AG08396 (cell line): Measurements from ENCODE around the gene ATP2A2.
"Not testable (repeated sequence)": the region's sequence is repeated elsewhere in the genome, so short reads cannot be mapped to it uniquely, and the experiment has no call there.

Experiments
- DNase-seq: peaks from one replicate; pipeline ENCODE4 v3.0.0; 2012; ENCODE audit warnings: low spot score, mixed read lengths

Gene ATP2A2

DNA sequence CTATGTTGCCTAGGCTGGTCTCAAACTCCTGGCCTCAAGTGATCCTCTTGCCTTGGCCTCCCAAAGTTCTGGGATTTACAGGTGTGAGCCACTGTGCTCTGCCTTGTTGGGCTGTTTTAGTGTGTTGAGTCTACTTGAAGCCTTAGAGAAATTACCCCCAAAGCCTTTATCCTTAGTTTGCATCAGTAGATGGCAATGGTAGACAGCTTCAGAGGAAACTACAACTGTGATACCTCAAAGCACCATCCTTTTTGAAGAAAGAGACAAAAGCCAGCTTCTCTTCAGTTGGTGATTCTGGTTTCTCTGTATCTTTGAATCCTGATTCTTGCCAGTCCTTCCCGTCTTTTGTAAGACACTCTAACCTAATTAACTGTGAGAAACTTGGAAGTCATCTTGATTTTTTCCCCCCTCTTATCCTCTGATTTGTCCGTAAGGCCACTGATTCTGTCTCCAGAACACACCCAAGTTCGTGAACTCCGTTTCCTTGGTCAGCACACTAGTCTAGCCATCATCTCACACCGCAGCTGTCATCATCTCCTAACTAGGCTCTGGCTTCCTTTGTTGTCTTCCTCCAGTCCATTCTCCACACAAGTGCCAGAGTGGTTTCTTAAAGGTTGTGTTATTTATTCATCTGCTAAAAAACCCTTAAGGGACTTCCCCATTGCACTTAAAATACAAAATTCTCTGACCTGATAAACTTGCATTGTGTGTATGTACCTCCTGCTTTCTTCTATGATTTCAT, 20.2 kb downstream of the ATP2A2 start:
- DNase-seq, result no peak

DNA sequence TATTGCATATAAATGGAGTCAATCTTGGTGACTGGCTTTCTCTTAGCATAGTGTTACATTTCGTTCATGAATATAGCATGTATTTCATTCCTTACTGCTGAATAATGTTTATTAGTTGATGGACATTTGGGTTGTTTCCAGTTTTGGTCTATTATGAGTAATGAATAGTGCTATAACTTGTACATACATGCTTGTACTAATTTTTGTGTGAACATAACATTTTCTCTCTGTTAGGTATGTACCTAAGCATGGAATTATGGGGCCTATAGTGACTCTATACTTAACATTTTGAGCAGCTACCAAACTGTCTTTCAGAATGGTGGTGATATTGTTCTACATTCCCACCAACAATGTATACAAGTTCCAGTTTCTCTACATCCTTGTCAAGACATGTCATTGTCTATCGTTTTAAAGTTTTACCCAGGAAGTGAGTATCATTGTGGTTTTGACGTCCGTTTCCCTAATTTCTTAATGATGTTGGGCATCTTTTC, 23.1 kb downstream of the ATP2A2 start:
- no peak for DNase-seq

DNA sequence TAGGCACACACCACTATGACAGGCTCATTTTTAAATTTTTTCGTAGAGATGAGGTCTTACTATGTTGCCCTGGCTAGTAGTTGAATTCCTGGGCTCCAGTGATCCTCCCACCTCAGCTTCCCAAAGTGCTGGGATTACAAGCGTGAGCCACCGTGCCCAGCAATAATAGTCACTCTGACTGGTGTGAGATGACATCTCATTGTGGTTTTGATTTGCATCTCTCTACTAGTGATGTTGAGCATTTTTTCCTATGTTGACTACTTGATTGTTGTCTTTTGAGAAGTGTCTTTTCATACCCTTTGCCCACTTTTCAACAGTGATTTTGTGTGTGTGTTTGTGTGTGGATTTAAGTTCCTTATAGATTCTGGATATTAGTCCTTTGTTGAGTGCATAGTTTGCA, 26.3 kb downstream of the ATP2A2 start:
- DNase-seq, result no peak

DNA sequence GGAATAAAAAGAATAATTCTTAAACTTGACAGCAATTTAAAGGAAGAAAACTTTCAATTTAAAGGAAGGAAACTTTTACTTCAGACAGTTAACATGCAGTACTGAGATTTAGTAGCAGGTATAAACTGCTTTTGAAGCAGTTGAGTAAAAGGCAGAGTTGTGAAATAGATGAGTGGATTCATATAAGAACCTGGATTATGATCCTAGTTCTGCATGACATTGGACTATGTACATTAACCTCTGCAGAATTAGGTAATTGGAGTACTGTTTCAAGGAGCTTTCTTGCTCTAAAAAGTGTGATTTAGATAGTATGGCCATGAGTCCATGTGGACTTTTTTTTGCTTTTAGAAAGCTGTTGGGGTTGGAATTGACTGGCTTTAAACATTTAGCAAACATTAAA, 29.7 kb downstream of the ATP2A2 start:
- no peak for DNase-seq

DNA sequence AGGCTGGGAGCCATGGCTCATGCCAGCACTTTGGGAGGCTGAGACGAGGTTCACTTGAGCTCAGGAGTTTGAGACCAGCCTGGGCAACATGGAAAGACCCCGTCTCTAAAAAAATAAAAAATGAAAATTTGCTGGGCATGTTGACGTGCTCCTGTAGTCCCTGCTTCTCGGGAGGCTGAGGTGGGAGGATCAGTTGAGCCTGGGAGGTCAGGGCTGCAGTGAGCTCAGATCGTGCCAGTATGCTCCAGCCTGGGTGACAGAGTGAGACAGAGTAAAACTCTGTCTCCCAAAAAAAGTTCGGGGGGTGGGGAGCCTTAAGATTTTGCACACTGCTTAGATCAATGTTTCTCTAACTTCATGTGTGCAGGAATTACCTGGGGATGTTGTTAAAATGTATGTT, 30.9 kb downstream of the ATP2A2 start:
- no peak for DNase-seq

DNA sequence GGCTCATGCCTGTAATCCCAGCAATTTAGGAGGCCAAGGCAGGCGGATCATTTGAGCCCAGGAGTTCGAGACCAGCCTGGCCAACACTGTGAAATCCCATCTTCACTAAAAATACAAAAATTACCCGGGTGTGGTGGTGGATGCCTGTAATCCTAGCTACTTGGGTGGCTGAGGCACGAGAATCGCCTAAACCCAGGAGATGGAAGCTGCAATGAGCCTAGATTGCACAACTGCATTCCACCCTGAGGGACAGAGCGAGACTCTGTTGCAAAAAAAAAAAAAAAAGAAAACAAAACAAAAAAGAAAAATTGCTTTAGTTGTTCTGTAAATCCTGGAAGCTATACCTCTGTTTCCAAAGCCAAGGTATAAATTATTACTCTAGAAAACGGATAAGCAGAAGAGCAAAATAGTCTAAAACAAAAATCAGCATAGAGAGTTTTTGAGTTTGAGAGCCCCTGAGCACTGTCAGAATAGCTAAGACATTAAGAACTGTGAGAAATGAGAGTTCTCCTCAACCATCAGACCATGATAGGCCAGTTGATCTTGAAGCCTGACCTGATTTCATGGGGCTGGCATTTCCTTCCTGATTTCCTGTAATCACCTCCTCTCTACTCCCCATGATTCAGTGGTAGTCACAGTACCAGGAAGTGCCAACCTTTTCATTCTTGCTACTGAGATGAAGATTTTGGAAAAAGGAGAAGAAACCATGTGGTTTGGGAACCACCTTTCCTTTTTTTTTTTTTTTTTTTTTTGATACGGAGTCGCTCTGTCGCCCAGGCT, 31.7 kb downstream of the ATP2A2 start:
- DNase-seq, result no peak

DNA sequence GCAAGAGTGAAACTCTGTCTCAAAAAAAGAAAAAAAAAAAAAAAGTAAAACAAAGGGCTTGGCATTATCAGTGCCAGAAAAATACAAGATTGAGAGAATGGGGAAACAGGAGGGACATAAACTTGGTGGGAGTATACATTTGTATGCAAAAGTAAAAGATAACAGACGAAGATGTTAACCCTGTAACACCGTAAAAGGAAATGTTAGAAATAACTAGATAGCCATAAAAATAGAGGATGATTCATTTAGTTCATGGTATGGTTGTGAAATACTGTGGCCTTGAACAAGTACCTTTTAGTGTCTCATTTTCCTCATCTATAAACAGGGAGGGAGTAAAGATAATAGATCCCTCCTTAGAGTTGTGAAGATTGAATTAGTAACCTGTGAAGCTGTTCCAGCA, 33.3 kb downstream of the ATP2A2 start:
- no peak for DNase-seq

DNA sequence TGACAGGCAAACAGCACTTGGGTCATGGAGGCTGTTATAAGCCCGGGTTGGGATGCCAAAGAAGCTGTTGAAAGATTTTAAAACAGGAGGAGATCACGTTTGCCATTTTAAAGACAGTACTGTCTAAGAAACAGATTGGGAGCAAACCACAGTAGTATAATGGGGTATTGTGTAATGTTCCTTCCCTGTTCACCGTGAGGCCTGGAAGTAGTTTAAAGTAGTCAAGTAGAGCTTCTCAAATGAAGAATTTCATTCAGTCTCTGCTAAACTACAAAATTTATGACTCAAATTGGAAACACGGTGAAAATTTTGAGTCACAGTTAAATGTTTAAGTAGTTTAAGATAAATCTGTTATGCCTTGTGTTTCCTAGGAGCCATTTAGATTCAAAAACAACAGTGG, 35.8 kb downstream of the ATP2A2 start:
- no peak for DNase-seq

DNA sequence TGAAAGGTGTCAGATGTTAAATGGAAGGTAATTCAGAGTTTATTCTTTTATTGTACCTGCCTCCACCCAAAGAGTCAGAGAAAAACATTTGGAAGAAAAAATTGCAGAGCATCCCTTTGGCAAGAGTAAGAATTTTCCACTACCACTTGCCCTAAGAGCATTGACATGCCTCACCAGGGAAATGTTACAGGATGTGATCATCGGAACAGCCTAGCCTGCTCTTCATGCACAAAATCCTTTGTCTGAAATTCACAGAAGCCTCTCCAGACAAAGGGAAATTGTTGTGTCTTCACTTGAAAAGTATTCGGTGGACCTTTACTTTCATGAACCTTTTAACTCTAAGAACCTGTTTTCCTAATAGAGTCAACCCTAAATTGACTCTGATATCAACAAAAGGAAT, 36.9 kb downstream of the ATP2A2 start:
- no peak for DNase-seq

DNA sequence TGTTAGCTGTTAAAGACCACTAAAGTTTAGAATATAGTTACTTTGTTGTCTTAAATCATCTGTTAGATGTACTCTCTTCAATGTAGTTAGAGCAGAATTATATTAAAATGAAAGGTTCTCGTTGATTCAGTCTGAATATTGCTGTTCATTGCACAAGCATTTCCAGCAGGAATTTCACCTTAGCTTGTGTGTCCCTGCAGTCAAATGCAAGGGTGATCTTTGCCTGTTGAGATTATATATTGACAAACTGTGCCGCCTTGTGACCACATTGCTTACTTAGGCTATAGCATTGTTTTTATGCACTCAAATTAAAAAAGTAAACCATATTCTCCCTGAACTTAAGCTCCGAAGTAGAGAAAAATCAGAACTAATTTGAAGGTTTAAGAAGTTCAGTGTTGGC, 39.5 kb downstream of the ATP2A2 start:
- DNase-seq, result no peak

DNA sequence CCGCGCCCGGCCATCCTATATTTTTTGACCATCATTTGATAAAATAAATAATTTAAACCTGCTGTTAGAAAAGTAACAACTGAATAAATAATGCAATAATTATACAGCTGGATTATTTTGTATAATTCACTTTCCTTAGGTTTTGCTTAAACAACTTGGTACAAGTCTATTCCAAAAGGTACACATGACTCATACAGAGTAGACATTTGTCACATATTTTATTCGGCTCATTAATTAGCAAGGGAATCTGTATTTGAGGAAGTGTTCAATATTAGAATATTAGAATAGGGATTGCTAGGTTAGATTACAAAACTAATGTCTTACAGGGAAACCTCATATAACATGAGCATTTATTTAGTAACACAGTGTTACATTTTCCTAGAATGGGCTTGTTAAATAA, 48.7 kb downstream of the ATP2A2 start:
- no peak for DNase-seq

DNA sequence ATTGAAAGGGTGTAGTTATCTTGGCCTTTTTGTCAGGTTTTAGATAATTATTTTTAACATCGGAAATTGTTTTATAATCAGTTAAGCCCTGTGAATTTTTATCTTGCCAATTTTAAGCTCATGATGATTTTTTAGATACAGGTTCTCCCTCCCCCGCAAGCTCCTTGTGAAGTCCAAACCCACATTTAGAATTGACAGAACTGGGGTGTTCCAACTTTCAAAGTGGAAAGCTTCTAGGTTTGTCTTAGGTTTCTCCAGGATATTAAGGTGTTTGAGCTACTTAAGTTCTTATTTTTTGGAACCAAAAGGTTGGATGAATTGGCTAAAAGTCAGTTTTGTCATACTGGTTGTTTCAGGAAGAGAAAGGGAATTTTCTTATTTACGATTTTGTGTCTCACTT, 49.1 kb downstream of the ATP2A2 start:
- DNase-seq, result no peak

DNA sequence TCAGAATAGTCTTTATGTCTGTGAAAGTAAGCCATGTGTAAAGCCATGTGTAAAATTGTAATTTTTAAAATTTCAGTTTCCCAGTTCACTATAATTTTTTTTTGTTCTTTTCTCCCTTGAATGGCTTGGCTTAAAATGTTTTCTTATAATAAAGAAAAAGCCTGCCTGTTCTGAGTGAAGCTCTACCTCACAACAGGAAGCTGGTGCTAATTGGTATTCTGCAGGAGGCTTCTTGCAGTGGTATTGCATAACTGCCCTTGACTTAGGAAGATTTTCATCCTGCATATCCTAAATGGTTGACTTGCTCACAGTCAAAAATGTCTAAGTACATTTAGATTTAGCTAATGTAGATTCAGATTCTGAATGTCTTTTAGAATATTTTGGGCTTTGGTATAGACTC, 49.5 kb downstream of the ATP2A2 start:
- no peak for DNase-seq

DNA sequence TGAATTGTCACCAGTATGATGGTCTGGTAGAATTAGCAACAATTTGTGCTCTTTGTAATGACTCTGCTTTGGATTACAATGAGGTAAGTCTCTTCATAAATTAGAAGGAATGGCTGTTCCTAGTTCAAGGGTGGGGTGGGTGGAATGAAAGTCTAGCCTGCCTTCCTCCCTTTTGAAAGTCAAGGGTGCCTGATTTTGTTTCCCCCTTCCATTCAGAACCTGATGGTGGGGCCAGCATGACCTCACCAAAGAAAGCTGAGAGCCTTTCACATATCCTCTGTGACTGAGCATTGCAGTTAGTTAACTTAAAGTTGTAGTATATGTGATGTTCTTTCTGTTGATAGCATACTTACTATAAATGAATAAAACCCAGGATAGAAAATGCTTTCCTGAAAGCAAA, 52.2 kb downstream of the ATP2A2 start:
- no peak for DNase-seq

DNA sequence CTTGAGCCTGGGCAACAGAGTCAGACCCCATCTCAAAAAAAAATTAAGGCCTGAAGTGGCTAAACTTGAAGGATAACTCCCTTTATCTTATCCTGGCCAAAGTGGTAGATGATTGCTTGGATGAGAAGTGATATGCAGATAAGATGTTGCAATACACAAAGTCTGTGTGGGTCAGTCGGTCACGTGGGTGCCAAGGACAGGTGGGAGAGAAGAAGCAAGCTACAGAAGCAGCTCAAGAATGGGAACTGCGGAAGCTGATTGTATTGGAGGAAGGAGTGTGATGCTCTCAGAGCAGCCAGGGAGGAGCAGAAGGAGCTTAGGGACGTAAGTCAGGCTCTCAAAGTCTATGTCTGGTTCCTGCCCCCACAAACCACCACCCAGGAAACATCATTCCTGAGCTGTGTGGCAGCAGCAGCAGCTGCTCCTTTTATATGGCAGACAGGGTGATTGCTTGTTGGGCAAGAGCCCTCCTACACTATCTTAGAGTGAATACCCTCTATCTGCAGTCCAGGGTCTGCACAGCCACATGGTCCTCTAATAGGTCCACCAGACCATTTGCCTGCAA, 54.5 kb downstream of the ATP2A2 start:
- no peak for DNase-seq

DNA sequence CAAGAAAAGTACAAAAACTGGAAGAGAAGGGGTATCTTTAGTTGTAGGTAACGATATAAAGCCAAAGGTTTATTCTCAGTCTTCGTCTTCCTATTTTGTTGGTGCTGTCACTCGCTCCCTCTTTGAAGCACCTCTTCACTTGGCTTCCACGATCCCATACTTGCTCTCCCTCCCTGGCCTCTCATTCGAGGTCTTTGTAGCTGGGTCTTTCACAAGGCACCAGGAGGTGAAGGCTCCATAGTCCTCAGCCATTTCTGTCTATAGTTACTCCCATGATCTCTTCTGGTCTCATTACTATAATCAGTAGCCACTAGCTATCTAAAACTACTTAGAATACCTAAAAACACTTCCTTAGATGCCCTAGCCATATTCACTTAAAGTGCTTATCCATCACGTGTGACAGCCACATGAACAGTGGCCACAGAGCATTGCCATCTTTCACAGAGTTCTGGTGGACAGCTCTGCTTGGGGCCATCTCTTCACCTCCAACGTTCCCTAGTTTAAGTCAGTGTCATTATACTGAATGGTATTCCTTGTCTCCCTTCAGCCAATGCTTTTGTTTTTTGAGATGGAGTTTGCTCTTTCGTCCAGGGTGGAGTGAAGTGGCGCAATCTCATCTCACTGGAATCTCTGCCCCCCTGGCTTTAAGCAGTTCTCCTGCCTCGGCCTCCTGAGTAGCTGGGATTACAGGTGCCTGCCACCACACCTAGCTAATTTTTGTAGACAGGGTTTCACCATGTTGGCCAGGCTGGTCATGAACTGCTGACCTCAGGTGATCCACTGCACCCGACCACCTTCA, 57.1 kb downstream of the ATP2A2 start:
- no peak for DNase-seq

DNA sequence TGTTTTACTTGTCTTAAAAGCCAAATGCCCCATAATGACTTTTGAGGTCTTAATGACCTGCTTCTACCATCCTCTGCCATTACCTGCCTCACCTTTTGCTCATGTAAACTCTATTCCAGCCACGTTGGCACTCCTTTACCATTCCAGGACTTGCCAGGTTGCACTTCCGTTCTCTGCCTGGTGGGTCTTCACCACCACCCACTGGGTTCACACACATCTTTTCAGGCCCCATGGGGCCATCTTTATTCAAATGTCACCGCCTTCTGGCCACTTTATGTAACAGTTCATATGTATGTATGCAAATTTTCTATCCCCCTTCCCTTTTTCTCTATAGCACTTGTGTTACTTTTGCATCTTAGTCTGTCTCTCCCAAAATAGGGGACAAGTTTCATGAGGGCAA, 57.7 kb downstream of the ATP2A2 start:
- DNase-seq, result no peak

DNA sequence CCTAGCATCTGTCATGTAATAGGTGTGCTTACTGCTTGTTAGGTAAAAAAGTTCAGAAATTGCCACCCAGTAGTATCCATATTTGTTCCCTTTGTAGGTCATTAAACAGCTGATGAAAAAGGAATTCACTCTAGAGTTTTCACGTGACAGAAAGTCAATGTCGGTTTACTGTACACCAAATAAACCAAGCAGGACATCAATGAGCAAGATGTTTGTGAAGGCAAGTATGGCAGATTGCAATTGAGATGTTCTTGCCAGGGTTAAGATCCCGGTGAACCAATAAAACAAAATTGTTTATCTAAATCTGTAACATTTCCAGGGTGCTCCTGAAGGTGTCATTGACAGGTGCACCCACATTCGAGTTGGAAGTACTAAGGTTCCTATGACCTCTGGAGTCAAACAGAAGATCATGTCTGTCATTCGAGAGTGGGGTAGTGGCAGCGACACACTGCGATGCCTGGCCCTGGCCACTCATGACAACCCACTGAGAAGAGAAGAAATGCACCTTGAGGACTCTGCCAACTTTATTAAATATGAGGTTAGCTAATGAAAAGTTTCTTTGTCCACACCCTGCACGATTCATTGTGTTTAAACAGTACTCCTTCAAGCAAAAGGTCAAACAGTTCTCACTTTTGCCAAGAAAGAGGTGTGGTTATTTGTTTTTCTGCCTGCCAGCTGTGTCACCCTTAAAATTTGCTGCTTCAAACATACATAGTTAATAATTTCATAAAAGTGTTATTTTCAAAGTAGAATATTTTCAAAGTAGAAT, 58.3 kb downstream of the ATP2A2 start:
- no peak for DNase-seq

DNA sequence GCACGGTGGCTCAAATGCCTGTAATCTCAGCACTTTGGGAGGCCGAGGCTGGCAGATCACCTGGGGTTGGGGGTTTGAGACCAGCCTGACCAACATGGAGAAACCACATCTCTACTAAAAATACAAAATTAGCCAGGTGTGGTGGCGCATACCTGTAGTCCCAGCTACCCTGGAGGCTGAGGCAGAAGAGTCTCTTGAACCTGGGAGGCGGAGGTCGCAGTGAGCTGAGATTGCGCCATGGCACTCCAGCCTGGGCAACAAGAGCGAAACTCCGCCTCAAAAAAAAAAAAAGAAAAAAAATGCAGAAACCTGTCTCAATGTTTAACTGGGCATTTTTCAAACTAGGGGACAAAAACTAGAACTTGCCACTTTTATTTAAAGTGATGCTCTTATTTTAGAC, 59.2 kb downstream of the ATP2A2 start:
- DNase-seq, result not testable (repeated sequence)

DNA sequence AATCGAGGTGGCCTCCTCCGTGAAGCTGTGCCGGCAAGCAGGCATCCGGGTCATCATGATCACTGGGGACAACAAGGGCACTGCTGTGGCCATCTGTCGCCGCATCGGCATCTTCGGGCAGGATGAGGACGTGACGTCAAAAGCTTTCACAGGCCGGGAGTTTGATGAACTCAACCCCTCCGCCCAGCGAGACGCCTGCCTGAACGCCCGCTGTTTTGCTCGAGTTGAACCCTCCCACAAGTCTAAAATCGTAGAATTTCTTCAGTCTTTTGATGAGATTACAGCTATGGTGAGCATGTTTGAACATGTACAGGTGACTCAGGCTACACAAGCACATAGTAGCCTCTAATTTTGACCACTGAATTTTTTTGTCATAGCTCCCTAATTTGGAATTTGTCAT, 59.7 kb downstream of the ATP2A2 start:
- no peak for DNase-seq

DNA sequence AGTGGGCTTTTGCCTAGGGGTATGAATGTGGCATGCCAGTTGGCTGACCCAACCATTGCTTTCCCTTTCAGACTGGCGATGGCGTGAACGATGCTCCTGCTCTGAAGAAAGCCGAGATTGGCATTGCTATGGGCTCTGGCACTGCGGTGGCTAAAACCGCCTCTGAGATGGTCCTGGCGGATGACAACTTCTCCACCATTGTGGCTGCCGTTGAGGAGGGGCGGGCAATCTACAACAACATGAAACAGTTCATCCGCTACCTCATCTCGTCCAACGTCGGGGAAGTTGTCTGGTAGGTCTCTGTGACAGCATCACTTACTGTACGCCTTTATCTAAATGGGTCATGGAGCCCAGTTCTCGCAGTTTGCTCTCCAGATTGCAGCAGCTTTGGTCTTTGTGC, 61.1 kb downstream of the ATP2A2 start:
- DNase-seq, result no peak

DNA sequence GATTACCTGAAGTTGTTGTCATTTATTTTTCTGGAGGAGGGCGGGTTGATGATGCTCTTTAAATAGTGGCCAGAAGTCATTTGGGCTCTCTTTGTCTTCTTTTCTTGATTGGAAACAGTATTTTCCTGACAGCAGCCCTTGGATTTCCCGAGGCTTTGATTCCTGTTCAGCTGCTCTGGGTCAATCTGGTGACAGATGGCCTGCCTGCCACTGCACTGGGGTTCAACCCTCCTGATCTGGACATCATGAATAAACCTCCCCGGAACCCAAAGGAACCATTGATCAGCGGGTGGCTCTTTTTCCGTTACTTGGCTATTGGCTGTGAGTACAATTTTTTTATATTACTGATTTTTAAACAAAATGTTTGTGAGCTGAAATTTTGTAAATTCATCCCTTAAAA, 62.1 kb downstream of the ATP2A2 start:
- DNase-seq, result no peak
